GM19025 (cell line): Measurements from ENCODE around the gene ACP5.
"Not testable (repeated sequence)": the region's sequence is repeated elsewhere in the genome, so short reads cannot be mapped to it uniquely, and the experiment has no call there.

Experiments
- ATAC-seq: cut with Tn5 transposase; IDR thresholded peaks from one replicate; pipeline ENCODE4 v1.9.1; 2021; ENCODE audit warnings: mild to moderate bottlenecking, low read depth, moderate library complexity; ENCODE audit not compliant: unreplicated experiment

Gene ACP5

GRCh38 chr19:11577451-11578257 lies at the start of gene ACP5:
TSS of gene ACP5 (minus strand) at chr19:11577645. CDS start at chr19:11577317, 328 bp downstream.
- ATAC-seq = no peak

- no peak for ATAC-seq
Observed at GRCh38 chr19:11626252-11626651, 48.8 kb upstream of the ACP5 start.

- no peak for ATAC-seq
Observed at GRCh38 chr19:11624069-11624463, 46.6 kb upstream of the ACP5 start.

GRCh38 chr19:11622401-11622800 lies 45.0 kb upstream of the ACP5 start:
- not testable (repeated sequence) for ATAC-seq

- ATAC-seq = no peak
Observed at GRCh38 chr19:11620553-11620952, 43.1 kb upstream of the ACP5 start.

GRCh38 chr19:11617180-11618062 lies 40.0 kb upstream of the ACP5 start:
- no peak for ATAC-seq

GRCh38 chr19:11612816-11613511 lies 35.5 kb upstream of the ACP5 start:
- ATAC-seq = no peak

- no peak for ATAC-seq
Observed at GRCh38 chr19:11611730-11612129, 34.3 kb upstream of the ACP5 start.

GRCh38 chr19:11606484-11606883 lies 29.0 kb upstream of the ACP5 start:
- ATAC-seq = no peak

GRCh38 chr19:11599704-11600103 lies 22.3 kb upstream of the ACP5 start:
- not testable (repeated sequence) for ATAC-seq

GRCh38 chr19:11598746-11599145 lies 21.3 kb upstream of the ACP5 start:
- no peak for ATAC-seq

GRCh38 chr19:11598103-11598483 lies 20.6 kb upstream of the ACP5 start:
- ATAC-seq = no peak

GRCh38 chr19:11597202-11598102 lies 20.0 kb upstream of the ACP5 start, which contains the start of gene ZNF627:
TSS of gene ZNF627 (plus strand) at chr19:11597483. CDS start at chr19:11597628, 145 bp downstream.
- ATAC-seq = peak; percentile 99

GRCh38 chr19:11596156-11596555 lies 18.7 kb upstream of the ACP5 start:
- no peak for ATAC-seq

GRCh38 chr19:11594084-11594483 lies 16.6 kb upstream of the ACP5 start:
- no peak for ATAC-seq

GRCh38 chr19:11587975-11588631 lies 10.7 kb upstream of the ACP5 start:
- ATAC-seq = no peak

- ATAC-seq = no peak
Observed at GRCh38 chr19:11587302-11587974, 10.0 kb upstream of the ACP5 start.

GRCh38 chr19:11586331-11586730 lies 8.9 kb upstream of the ACP5 start:
- no peak for ATAC-seq

GRCh38 chr19:11581740-11582139 lies 4.3 kb upstream of the ACP5 start:
- ATAC-seq = peak; percentile 65
